Type B pancreatic cell (in vitro differentiated cells): ENCODE results near the gene CD180. TPM values are rescaled to one million over a fixed set of nuclear protein-coding genes. Genes with fewer than 3 reads are reported as not detected.

Experiments used
- DNase-seq: peaks from one replicate; pipeline ENCODE4 v3.0.0; 2021; ENCODE audit warnings: mixed read lengths; ENCODE audit not compliant: unreplicated experiment; ENCODE audit errors: extremely low spot score
- H3K27ac Mint-ChIP-seq: 2 replicates; pipeline ENCODE4 v1.8.0; 2021; ENCODE audit warnings: mild to moderate bottlenecking, mixed read lengths
- H3K27me3 Mint-ChIP-seq: 2 replicates; pipeline ENCODE4 v1.8.0; 2021; ENCODE audit warnings: mixed read lengths
- H3K36me3 Mint-ChIP-seq: 2 replicates; pipeline ENCODE4 v1.8.0; 2021; ENCODE audit warnings: mixed read lengths
- H3K4me1 Mint-ChIP-seq: one replicate; pipeline ENCODE4 v1.8.0; 2021; ENCODE audit warnings: mixed read lengths; ENCODE audit not compliant: unreplicated experiment
- H3K4me3 Mint-ChIP-seq: 2 replicates; pipeline ENCODE4 v1.8.0; 2021; ENCODE audit warnings: mild to moderate bottlenecking, mixed read lengths
- H3K9me3 Mint-ChIP-seq: 2 replicates; pipeline ENCODE4 v1.8.0; 2021; ENCODE audit warnings: mixed read lengths
- total RNA-seq: library from RNA; stranded (reverse); gene quantifications from 2 replicates; pipeline ENCODE4 v1.2.1, GENCODE V29; 2021; ENCODE audit warnings: low replicate concordance
- TF ChIP-seq, protein P1 (sequence below): fragments of 200-600 bp; sonication (generic); conservative IDR thresholded peaks from 2 replicates; pipeline ENCODE4 v1.5.0; 2021; ENCODE audit warnings: antibody characterized with exemption, mild to moderate bottlenecking

Gene CD180
- total RNA-seq, 1 donor from 2014 or later, result not detected

DNA sequence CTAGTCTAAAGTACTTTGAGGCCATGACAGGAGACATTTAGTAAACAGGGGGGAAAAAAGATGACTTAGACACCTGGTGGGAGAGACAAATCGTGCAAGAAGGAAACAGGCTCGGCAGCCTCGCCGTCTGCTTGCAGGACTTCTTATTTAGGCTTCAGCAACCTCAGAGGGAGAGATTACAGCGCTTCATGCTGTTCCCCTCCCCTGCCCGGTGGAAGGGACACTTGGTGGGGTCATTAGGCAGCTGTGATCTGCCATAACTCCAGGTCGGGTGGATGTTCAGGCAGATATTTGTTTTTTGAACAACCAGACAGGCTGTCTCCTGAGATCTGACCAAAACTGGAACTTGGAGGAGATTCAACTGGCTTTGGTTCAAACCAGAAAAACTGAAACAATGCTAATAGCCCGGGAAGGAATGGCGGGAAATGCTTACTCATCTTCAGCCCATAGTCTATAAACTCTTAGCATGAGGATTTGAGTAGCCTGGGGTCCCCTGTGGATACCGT is 38.1 kb upstream of the CD180 start:
- H3K4me1 Mint-ChIP-seq, result peaks cover 54% of the 10 kb centered on the region
- H3K36me3 Mint-ChIP-seq, result peaks cover 3% of the 10 kb centered on the region
- H3K9me3 Mint-ChIP-seq, result peaks cover 7% of the 10 kb centered on the region
- no peak for DNase-seq
- H3K27ac Mint-ChIP-seq, result peak overlapping the region; percentile 37
- TF ChIP-seq, protein P1, sequence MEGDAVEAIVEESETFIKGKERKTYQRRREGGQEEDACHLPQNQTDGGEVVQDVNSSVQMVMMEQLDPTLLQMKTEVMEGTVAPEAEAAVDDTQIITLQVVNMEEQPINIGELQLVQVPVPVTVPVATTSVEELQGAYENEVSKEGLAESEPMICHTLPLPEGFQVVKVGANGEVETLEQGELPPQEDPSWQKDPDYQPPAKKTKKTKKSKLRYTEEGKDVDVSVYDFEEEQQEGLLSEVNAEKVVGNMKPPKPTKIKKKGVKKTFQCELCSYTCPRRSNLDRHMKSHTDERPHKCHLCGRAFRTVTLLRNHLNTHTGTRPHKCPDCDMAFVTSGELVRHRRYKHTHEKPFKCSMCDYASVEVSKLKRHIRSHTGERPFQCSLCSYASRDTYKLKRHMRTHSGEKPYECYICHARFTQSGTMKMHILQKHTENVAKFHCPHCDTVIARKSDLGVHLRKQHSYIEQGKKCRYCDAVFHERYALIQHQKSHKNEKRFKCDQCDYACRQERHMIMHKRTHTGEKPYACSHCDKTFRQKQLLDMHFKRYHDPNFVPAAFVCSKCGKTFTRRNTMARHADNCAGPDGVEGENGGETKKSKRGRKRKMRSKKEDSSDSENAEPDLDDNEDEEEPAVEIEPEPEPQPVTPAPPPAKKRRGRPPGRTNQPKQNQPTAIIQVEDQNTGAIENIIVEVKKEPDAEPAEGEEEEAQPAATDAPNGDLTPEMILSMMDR, result no peak
- no peak overlapping the region for H3K4me3 Mint-ChIP-seq
- no peaks in the 10 kb centered on the region for H3K27me3 Mint-ChIP-seq

GRCh38 chr5:67233075-67233474 is 36.5 kb upstream of the CD180 start:
- Mint-ChIP-seq H3K36me3 (peaks cover 3% of the 10 kb centered on the region), H3K27ac (no peak overlapping the region), H3K4me3 (no peak overlapping the region), H3K4me1 (peaks cover 43% of the 10 kb centered on the region), H3K9me3 (peaks cover 7% of the 10 kb centered on the region), H3K27me3 (peaks cover 5% of the 10 kb centered on the region)
- TF ChIP-seq, protein P1, result no peak
- DNase-seq, result no peak

DNA sequence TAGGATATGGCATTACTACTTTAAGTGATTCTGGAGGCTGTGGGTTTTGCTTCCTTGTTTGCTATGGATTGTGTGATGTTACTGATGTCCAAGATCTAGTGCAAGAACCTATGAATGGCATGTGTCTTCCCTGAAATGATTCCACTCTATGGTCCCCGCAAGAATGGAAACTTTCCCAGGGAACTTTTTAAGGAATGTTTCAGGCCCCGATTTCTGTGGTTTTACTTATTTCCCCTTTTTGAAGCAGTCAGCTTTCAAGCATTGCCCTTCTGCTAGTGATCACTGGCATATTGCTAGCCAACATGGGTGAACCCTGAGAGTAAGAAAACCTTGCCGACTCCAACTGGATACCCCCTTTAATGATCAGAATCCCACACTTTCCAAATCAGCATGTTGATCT is 26.6 kb upstream of the CD180 start:
- TF ChIP-seq, protein P1, result no peak

GRCh38 chr5:67222243-67223025 is 25.8 kb upstream of the CD180 start:
- Mint-ChIP-seq H3K4me1 (peaks cover 8% of the 10 kb centered on the region), H3K4me3 (no peak overlapping the region), H3K9me3 (no peaks in the 10 kb centered on the region), H3K27ac (no peak overlapping the region), H3K27me3 (peaks cover 11% of the 10 kb centered on the region), H3K36me3 (no peaks in the 10 kb centered on the region)
- TF ChIP-seq, protein P1, result no peak
- no peak for DNase-seq

More for the DNA sequence above, 26.6 kb upstream of the CD180 start:
- Mint-ChIP-seq H3K27me3 (peaks cover 3% of the 10 kb centered on the region), H3K36me3 (no peaks in the 10 kb centered on the region), H3K4me3 (no peak overlapping the region), H3K9me3 (no peaks in the 10 kb centered on the region), H3K4me1 (peaks cover 8% of the 10 kb centered on the region), H3K27ac (no peak overlapping the region)
- DNase-seq, result no peak

DNA sequence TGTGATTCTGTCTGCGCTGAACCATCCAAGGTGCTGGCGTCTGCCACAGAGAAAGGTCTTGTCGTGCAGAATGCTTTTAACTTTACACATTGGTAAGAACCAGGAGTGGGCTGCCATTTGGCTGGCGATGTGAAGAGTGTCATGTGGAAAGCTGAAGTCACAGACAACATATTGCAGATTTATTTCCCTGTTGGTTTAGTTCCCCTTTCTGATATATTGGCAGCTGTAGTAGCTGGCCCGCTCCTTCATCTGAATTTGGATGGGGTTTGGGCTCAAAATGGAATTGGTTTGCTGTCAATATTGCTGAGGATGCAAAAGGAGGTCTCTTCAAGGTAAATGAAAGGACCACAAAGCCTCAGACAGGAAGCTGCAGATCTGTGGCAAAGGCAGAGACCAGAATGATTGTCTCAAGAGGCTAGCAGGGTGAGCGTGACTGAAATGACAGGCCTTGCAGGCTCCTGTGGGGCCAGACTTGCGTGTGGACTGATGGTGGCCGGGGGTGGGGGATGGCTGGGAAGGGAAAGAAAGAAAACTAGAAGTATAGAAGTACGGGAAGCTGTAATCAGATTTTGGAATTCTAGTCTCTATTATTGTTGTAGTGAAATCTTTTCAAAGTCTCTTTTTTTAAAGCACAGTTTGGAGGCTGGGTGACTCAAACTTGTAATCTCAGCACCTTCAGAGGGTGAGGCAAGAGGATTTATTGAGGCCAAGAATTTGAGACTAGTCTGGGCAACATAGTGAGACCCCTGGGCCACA is 25.1 kb upstream of the CD180 start:
- DNase-seq, result no peak
- Mint-ChIP-seq H3K27ac (no peak overlapping the region), H3K4me3 (no peak overlapping the region), H3K9me3 (no peaks in the 10 kb centered on the region), H3K4me1 (peaks cover 12% of the 10 kb centered on the region), H3K27me3 (peaks cover 11% of the 10 kb centered on the region), H3K36me3 (no peaks in the 10 kb centered on the region)
- TF ChIP-seq, protein P1, result no peak
